NCI-H2081 (cell line): Measurements from ENCODE around the gene KCND1.
A peak's percentile ranks its signal among the peaks of the same experiment; 100 is the strongest.

Source experiments
- DNase-seq, 2 experiments: peaks; one replicate each; lab custom pipeline; 2025; lab: John Stamatoyannopoulos, UW

The KCND1 gene

GRCh38 chrX:48937054-48937907 is 34.4 kb downstream of the KCND1 start:
- no peak for DNase-seq

- DNase-seq: no peak
These were observed 35.1 kb downstream of the KCND1 start for GRCh38 chrX:48936429-48937053.

DNA sequence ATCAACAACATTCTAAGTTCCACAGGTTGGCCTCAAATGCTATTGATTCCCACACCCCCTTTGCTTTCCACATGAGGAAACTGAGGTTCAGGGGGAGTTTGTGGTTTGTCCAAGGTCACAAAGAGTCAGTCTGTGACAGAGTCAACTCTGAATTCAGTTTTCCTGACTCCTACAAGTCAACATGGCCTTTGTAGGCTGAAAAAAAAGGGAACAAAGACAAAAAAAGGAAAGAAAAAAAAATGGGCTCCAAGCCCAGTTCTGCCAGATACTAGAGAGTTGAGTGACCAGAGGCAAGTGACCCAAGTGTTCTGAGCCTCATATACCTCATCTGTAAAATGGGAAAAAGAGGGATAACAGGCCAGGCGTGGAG is 36.4 kb downstream of the KCND1 start:
- no peak for DNase-seq

GRCh38 chrX:48934581-48935300 is 36.9 kb downstream of the KCND1 start:
- no peak for DNase-seq

- no peak for DNase-seq
These were observed 37.9 kb downstream of the KCND1 start for GRCh38 chrX:48933757-48934156.

- DNase-seq: no peak
These were observed 43.8 kb downstream of the KCND1 start for GRCh38 chrX:48927736-48928382.

DNA sequence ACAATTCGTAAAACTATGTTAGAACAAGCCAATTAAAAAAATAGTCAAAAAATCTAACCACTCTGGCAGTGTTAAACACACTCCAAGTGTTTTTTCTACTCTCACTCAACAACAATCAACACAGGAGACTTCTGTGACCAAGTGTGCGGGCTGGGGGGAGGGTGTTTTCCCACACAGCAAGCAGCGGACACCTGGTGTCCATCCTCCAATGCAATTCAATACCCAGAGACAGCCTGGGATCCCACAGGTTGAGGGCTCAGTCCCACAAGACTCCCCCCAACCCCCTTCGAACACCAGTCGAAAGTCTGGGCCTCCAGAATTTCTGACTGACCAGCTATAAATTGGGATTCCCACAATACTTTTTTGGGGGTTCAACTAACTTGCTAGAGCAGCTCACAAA is 44.5 kb downstream of the KCND1 start:
- DNase-seq: no peak

GRCh38 chrX:48924270-48924669 is 47.4 kb downstream of the KCND1 start:
- no peak for DNase-seq

DNA sequence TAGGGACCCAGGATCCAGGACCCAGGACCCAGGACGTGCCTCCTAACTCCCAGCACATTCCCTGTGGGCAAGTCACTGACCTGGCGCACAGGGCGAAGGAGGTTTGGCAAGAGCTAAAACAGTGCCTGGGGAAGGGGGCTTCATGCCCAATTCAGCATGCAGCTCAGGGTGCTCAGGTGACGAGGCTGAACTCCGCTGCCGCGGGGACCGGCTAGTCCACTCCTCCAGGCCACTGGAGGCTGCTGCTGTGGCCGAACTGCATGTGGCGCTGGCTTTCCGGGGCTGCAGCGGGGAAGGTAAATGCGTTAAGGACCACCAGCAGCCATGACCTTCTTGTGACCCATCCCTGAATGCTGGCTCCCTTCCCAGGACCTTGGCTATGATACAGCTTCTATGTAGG is 47.9 kb downstream of the KCND1 start:
- no peak for DNase-seq

DNA sequence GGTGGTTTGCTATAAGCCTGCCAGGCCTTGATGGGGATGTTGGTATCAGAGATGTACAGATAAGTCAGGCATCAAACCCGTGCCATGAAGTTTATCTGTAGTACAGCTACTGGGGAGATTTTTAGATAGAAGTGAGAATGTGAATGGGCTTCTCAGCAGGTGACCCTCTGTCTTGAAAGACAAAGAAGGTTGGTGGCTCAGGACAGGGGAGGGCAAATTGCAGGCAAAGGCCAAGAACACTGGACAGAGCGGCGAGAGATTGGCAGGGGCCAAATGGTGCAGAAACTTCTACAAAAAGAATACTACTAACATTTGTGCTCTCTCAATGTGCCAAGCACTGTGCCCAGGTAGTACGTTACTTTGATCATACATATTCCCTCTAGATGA is 50.9 kb downstream of the KCND1 start:
- DNase-seq: no peak

GRCh38 chrX:48919947-48920717 is 51.5 kb downstream of the KCND1 start:
- DNase-seq: no peak

DNA sequence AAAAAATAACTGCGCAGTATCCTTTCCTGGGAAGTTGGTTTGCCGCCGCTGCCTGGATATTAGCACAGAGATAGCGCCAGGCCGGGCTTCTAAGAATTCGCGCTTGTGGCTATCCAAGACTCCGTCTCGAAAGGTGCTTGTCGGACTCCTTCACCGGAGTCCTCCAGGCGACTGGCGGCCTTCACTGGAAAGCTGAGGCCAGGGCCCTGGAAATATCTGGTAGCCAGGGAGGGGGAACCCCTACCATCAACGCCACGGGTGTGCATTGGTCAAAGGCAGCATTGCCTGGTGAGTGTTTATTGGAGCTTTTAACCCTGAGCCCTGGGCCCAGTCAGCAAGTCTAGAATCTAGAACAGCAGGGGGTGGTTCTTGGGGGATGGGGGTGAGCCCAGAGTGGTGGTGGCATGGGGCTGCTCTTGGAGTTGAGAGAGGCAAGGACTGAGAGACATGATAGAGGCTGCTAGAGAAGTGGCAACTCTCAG is 52.2 kb downstream of the KCND1 start:
- no peak for DNase-seq

- peak; percentile 96 for DNase-seq
These were observed 52.9 kb downstream of the KCND1 start, which contains the start of gene PIM2 for GRCh38 chrX:48918643-48919340. Gene PIM2, minus strand, starts transcription at chrX:48919024. Its CDS starts 190 bp downstream, at chrX:48918834.

- no peak for DNase-seq
These were observed 53.4 kb downstream of the KCND1 start for GRCh38 chrX:48918301-48918642.

- peak; percentile 87 to 89 for DNase-seq
These were observed 54.3 kb downstream of the KCND1 start for GRCh38 chrX:48917139-48918001.

- no peak for DNase-seq
These were observed 56.8 kb downstream of the KCND1 start for GRCh38 chrX:48914593-48915493.

DNA sequence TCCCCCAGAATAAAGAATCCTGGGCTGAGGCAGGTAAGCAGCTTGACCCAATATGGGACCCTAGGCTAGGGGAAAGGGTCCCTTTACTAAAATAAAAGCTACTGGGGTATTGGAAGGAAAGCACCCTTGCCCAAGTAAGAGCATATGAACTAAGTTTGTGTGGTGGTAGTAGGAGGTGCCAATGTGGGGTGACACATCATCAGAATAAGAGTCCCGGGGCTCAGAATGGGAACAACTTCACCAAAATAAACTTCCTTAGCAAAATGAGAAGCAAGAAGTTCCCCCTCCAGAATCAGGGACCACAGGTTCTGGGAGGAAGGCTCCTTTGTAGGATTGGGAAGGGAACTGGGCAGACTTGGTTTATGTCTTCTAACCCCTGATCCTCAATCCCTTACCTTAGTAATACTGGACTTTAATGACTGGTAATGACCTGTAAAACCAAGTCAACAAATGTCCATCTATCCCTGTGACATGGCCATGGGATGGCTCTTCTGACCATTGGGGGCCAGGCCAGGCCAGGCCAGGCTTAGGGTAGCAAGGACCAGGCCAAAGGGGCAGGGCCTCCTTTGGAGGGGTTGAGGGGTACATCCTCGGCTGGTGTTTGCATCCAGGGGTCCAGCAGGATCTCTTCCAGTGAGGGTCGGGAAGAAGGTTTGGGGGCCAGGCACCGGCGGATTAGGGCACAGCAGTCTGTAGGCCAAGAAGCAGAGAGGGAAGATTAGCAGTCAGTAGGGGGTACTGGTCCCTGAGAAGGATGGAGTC is 57.9 kb downstream of the KCND1 start:
- DNase-seq: no peak
